IMR-90 (cell line): ENCODE results near the gene TLCD1. TPM values are rescaled to one million over a fixed set of nuclear protein-coding genes. Genes with fewer than 3 reads are reported as not detected.
"Not testable (repeated sequence)": the region's sequence is repeated elsewhere in the genome, so short reads cannot be mapped to it uniquely, and the experiment has no call there.

Source experiments
- ATAC-seq: fragments of 200-7000 bp; cut with Tn5 transposase; 2 replicates; pipeline ENCODE4 v1.9.1; 2020; ENCODE audit warnings: low read depth, mild to moderate bottlenecking, moderate library complexity
- BruUV-seq: library from RNA; stranded (reverse); fragments of 400-500 nt; replicated peaks from 2 replicates; lab custom pipeline; 2021; lab: Mats Ljungman, UMichigan
- CTCF ChIA-PET: fragments of 300-600 bp; formaldehyde crosslinking; extraction: SDS; loops from one replicate; lab custom pipeline; 2021; ENCODE audit warnings: antibody characterized with exemption; lab: Yijun Ruan, JAX
- POLR2A ChIA-PET: fragments of 300-600 bp; sonication (Branson Sonifier 250); formaldehyde crosslinking; loops from one replicate; lab custom pipeline; 2022; ENCODE audit warnings: antibody characterized with exemption; ENCODE audit not compliant: unreplicated experiment; lab: Charles Lee
- DNase-seq: peaks from one replicate; pipeline ENCODE4 v3.0.0; 2013
- H2AFZ ChIP-seq: replicated peaks from 2 replicates; pipeline ENCODE3; 2013; ENCODE audit warnings: low read length, mild to moderate bottlenecking; ENCODE audit not compliant: poor library complexity
- H2AK5ac ChIP-seq: 2 replicates; pipeline ENCODE4 v1.6.1; 2013; ENCODE audit warnings: low read depth, low read length, inconsistent platforms
- H2AK9ac ChIP-seq: replicated peaks from 2 replicates; pipeline ENCODE3; 2013; ENCODE audit warnings: mild to moderate bottlenecking, low read depth, low read length, moderate library complexity; ENCODE audit not compliant: poor library complexity
- H2BK120ac ChIP-seq: 2 replicates; pipeline ENCODE4 v1.6.1; 2013; ENCODE audit warnings: low read depth, low read length, inconsistent platforms
- H2BK15ac ChIP-seq: 3 replicates; pipeline ENCODE4 v1.6.1; 2013; ENCODE audit warnings: low read depth, low read length, inconsistent platforms
- H2BK20ac ChIP-seq: 2 replicates; pipeline ENCODE4 v1.6.1; 2013; ENCODE audit warnings: low read depth, mild to moderate bottlenecking, inconsistent platforms, low read length, moderate library complexity
- H2BK5ac ChIP-seq: 2 replicates; pipeline ENCODE4 v1.6.1; 2013; ENCODE audit warnings: mild to moderate bottlenecking, low read depth, low read length, inconsistent platforms; ENCODE audit not compliant: poor library complexity, severe bottlenecking
- H3K14ac ChIP-seq: replicated peaks from 2 replicates; pipeline ENCODE4 v1.6.1; 2013; ENCODE audit warnings: low read depth, low read length, inconsistent platforms
- H3K18ac ChIP-seq: 2 replicates; pipeline ENCODE4 v1.6.1; 2013; ENCODE audit warnings: low read depth, low read length, control low read depth
- H3K23ac ChIP-seq: 2 replicates; pipeline ENCODE4 v1.6.1; 2013; ENCODE audit warnings: low read depth, low read length, inconsistent platforms
- H3K27ac ChIP-seq: 2 replicates; pipeline ENCODE4 v1.5.1; 2013; ENCODE audit warnings: mild to moderate bottlenecking, control low read depth, low read length; ENCODE audit not compliant: insufficient read depth
- H3K27me3 ChIP-seq: 2 replicates; pipeline ENCODE4 v1.6.1; 2013; ENCODE audit warnings: low read length; ENCODE audit not compliant: control insufficient read depth, insufficient read depth
- H3K36me3 ChIP-seq: 2 replicates; pipeline ENCODE4 v1.6.1; 2013; ENCODE audit warnings: low read length, mixed read lengths; ENCODE audit not compliant: control insufficient read depth, insufficient read depth
- H3K4ac ChIP-seq: 2 replicates; pipeline ENCODE4 v1.6.1; 2013; ENCODE audit warnings: low read depth, low read length, inconsistent platforms
- H3K4me1 ChIP-seq: 2 replicates; pipeline ENCODE4 v1.6.1; 2013; ENCODE audit warnings: low read length, mixed read lengths; ENCODE audit not compliant: control insufficient read depth, insufficient read depth
- H3K4me2 ChIP-seq: 2 replicates; pipeline ENCODE4 v1.6.1; 2013; ENCODE audit warnings: low read depth, mild to moderate bottlenecking, control low read depth, low read length, moderate library complexity
- H3K4me3 ChIP-seq: 2 replicates; pipeline ENCODE4 v1.5.1; 2013; ENCODE audit warnings: low read depth, mild to moderate bottlenecking, control low read depth, low read length, moderate library complexity; ENCODE audit not compliant: insufficient read depth
- H3K56ac ChIP-seq: 2 replicates; pipeline ENCODE4 v1.6.1; 2013; ENCODE audit warnings: low read length, inconsistent platforms; ENCODE audit not compliant: insufficient read depth; ENCODE audit errors: extremely low read depth
- H3K79me1 ChIP-seq, 2 experiments: 2 replicates each; pipeline ENCODE4 v1.6.1; 2013; ENCODE audit warnings: low read length in 2 of 2, inconsistent platforms in 1 of 2, low read depth in 1 of 2
- H3K9ac ChIP-seq: 2 replicates; pipeline ENCODE4 v1.6.1; 2013; ENCODE audit warnings: low read depth, low read length, control low read depth
- H3K9me1 ChIP-seq: 2 replicates; pipeline ENCODE4 v1.6.1; 2013; ENCODE audit warnings: low read length, inconsistent platforms; ENCODE audit not compliant: insufficient read depth
- H3K9me3 ChIP-seq: 2 replicates; pipeline ENCODE4 v1.6.1; 2013; ENCODE audit warnings: low read length; ENCODE audit not compliant: control insufficient read depth, insufficient read depth
- H4K20me1 ChIP-seq: 2 replicates; pipeline ENCODE4 v1.6.1; 2013; ENCODE audit warnings: low read length, inconsistent platforms; ENCODE audit not compliant: insufficient read depth
- H4K5ac ChIP-seq: 2 replicates; pipeline ENCODE4 v1.6.1; 2013; ENCODE audit warnings: mild to moderate bottlenecking, low read depth, low read length, control low read depth
- H4K8ac ChIP-seq, 2 experiments: 2 replicates each; pipeline ENCODE4 v1.6.1; 2013; ENCODE audit warnings: low read depth in 2 of 2, low read length in 2 of 2, control low read depth in 1 of 2, inconsistent platforms in 1 of 2
- H4K91ac ChIP-seq: 2 replicates; pipeline ENCODE4 v1.6.1; 2013; ENCODE audit warnings: low read depth, low read length, inconsistent platforms; ENCODE audit not compliant: insufficient read depth
- WGBS, 2 experiments: methylation state at CpG; one replicate each; pipeline versions ENCODE4 v1.1.5 to v1.1.7; 2013; ENCODE audit warnings: missing lambda C conversion rate in 2 of 2; ENCODE audit not compliant: insufficient read length in 1 of 2; ENCODE audit errors: extremely low coverage in 2 of 2; 5-methylcytosine and 5-hydroxymethylcytosine counted together
- dilution Hi-C: fragments of 300-500 bp; cut with HindIII; formaldehyde crosslinking; loops from one replicate; pipeline ENCODE4 v1.14.3; 2018; ENCODE audit warnings: low sequenced_read_pairs; ENCODE audit not compliant: unreplicated experiment
- in situ Hi-C: fragments of 300-500 bp; cut with MboI; formaldehyde crosslinking; loops from 3 replicates; pipeline ENCODE4 v1.14.3; 2019; ENCODE audit warnings: low sequenced_read_pairs, inconsistent platforms, mixed read lengths
- intact Hi-C: fragments of 100-400 bp; cut with micrococcal nuclease; formaldehyde crosslinking; loops from 2 replicates; pipeline ENCODE4 v1.10.0; 2022
- polyA plus RNA-seq, 3 experiments: library from polyadenylated mRNA; depleted of rRNA; stranded (reverse); fragments of >200 nt; gene quantifications; 2 replicates each; pipeline ENCODE4 v1.2.3, GENCODE V29; 2012; ENCODE audit warnings: low replicate concordance in 1 of 3
- total RNA-seq: library from RNA; depleted of rRNA; stranded (reverse); fragments of >200 nt; gene quantifications from 2 replicates; pipeline ENCODE4 v1.2.3, GENCODE V29; 2012

Gene TLCD1
- total and polyA plus RNA-seq, 2 of the 4 experiments (the other 2 are of a cell fraction), result 3.6 to 9.3 TPM

GRCh38 chr17:28723836-28724499 is 2.1 kb downstream of the TLCD1 start:
- whole genome bisulfite sequencing, 2 experiments, result no CpG with 5 or more reads among the region's 4 CpGs
- dilution Hi-C loops, H3K4me3 ChIP-seq, intact Hi-C loops, H2AFZ ChIP-seq, H4K91ac ChIP-seq, in situ Hi-C loops, CTCF ChIA-PET, H4K5ac ChIP-seq, H4K8ac ChIP-seq, H2BK120ac ChIP-seq, H2AK5ac ChIP-seq, H3K27ac ChIP-seq, H3K9me3 ChIP-seq, ATAC-seq, H3K18ac ChIP-seq, H3K56ac ChIP-seq, H3K9me1 ChIP-seq, H3K4me2 ChIP-seq, H2BK15ac ChIP-seq, DNase-seq, H2BK20ac ChIP-seq, H3K9ac ChIP-seq, BruUV-seq, H3K27me3 ChIP-seq, H2BK5ac ChIP-seq, H2AK9ac ChIP-seq: not testable (repeated sequence)
- POLR2A ChIA-PET, result interaction anchor here (1.3 kb wide), 1 partner anchor 13 kb away, joined by 3 read pairs; no protein-coding TSS in a partner anchor
- Histone ChIP-seq H3K79me1 (peaks cover 10 to 47% of the 10 kb centered on the region in 2 experiments; a peak in 3 of 4 replicates), H3K36me3 (peaks cover 36% of the 10 kb centered on the region), H3K23ac (peak overlapping the region; percentile 70; the same call in 1 of the 2 replicates), H4K20me1 (peaks cover 45% of the 10 kb centered on the region), H3K4ac (0 out of 2 replicates have a peak overlapping the region, but pooled peaks have one; percentile 2), H3K4me1 (peaks cover 14% of the 10 kb centered on the region), H3K14ac (0 out of 2 replicates have a peak overlapping the region, but pooled peaks have one; percentile 13)
